OCI-LY1 (cell line): ENCODE measurements around the gene MAN1A2.

Source experiments
- CTCF ChIP-seq: fragments of 200-600 bp; sonication (generic), shearing (Covaris generic); IDR thresholded peaks from 2 replicates; pipeline ENCODE4 v1.5.1; 2017; ENCODE audit warnings: mild to moderate bottlenecking, antibody characterized with exemption, low read length, moderate library complexity, mixed read lengths
- EZH2 ChIP-seq: fragments of 200-600 bp; sonication (generic), shearing (Covaris generic); IDR thresholded peaks from 2 replicates; pipeline ENCODE4 v1.8.0; 2017; ENCODE audit warnings: borderline replicate concordance, mixed run types, mild to moderate bottlenecking, antibody characterized with exemption, low read length, moderate library complexity, mixed read lengths

DNA sequence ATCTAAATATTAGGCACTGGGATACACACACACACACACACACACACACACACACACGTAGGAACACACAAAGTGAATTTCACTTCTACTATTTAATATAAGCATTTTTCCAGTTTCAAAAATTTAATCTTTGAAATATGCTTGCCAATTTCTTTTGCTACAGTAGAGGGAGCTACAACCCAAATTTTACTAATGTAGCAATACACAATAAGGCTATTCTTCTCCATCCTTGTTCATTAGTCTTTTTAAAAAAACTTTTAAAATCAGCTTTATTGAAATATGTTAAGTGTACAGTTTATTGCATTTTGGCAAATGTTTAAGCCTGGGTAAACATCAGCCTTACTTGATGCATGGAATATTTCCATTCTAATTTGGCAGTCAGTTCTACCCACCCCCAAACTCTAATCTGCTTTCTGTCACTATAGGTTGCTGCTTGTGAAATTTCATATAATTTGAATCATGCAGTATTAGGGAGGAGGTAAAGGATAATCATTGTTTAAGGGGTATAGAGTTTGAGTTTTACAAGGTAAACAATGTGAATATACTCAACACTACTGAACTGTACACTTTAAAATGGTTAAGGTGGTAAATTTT lies 145.6 kb downstream of the MAN1A2 start:
- TF ChIP-seq CTCF (peak; percentile 76), EZH2 (no peak)
